Activated naive CD8-positive, alpha-beta T cell treated with anti-CD3 and anti-CD28 coated beads for 36 hours (primary cell): ENCODE results near the gene MKRN2OS. TPM values are rescaled to one million over a fixed set of nuclear protein-coding genes. Genes with fewer than 3 reads are reported as not detected.
"Not testable (repeated sequence)": the region's sequence is repeated elsewhere in the genome, so short reads cannot be mapped to it uniquely, and the experiment has no call there.

Source experiments
- DNase-seq: peaks from one replicate; pipeline ENCODE4 v3.0.0; 2021
- H3K27ac Mint-ChIP-seq: one replicate; pipeline ENCODE4 v1.8.0; 2022; ENCODE audit warnings: mild to moderate bottlenecking, moderate library complexity, mixed read lengths
- H3K27me3 Mint-ChIP-seq: one replicate; pipeline ENCODE4 v1.8.0; 2022; ENCODE audit warnings: mild to moderate bottlenecking, mixed read lengths
- H3K36me3 Mint-ChIP-seq: one replicate; pipeline ENCODE4 v1.8.0; 2021; ENCODE audit warnings: mild to moderate bottlenecking, mixed read lengths
- H3K4me1 Mint-ChIP-seq: one replicate; pipeline ENCODE4 v1.8.0; 2021; ENCODE audit warnings: mixed read lengths
- H3K4me3 Mint-ChIP-seq: one replicate; pipeline ENCODE4 v1.8.0; 2022; ENCODE audit warnings: mild to moderate bottlenecking, moderate library complexity, mixed read lengths
- H3K9me3 Mint-ChIP-seq: one replicate; pipeline ENCODE4 v1.8.0; 2022; ENCODE audit warnings: mixed read lengths
- total RNA-seq, 2 experiments: library from RNA; stranded (reverse); gene quantifications; one replicate each; pipeline ENCODE4 v1.2.3, GENCODE V29; 2021

MKRN2OS gene
- total RNA-seq, 2 experiments from 2014 or later, result not detected

DNA sequence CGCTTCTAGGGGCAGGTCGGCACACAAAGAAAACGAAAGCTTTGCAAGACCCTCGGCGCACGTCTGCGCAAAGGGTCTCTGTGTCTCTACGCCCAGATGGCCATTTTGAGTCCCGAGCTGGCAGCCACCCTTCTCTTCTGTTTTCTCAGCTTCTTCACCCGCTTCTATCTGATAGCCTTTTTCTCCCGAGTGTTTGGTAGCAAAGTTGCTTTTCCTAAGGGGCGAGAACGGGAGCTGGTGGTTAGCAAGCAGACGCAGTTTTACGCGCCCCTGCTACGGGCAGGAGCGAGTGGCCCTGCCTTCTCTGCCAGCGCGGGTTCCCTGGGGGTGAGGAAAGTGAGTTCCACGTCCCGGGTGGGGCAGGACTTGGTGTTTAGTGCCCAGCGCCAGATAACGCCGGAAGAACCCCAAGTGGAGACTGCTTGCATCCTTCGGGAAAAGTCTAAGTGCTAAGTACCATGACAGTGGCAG, 8.7 kb upstream of the MKRN2OS start:
- Mint-ChIP-seq H3K4me3 (peak overlapping the region; percentile 85), H3K9me3 (no peaks in the 10 kb centered on the region), H3K27me3 (peaks cover 31% of the 10 kb centered on the region), H3K27ac (no peak overlapping the region), H3K36me3 (no peaks in the 10 kb centered on the region), H3K4me1 (peaks cover 25% of the 10 kb centered on the region)
- no peak for DNase-seq

DNA sequence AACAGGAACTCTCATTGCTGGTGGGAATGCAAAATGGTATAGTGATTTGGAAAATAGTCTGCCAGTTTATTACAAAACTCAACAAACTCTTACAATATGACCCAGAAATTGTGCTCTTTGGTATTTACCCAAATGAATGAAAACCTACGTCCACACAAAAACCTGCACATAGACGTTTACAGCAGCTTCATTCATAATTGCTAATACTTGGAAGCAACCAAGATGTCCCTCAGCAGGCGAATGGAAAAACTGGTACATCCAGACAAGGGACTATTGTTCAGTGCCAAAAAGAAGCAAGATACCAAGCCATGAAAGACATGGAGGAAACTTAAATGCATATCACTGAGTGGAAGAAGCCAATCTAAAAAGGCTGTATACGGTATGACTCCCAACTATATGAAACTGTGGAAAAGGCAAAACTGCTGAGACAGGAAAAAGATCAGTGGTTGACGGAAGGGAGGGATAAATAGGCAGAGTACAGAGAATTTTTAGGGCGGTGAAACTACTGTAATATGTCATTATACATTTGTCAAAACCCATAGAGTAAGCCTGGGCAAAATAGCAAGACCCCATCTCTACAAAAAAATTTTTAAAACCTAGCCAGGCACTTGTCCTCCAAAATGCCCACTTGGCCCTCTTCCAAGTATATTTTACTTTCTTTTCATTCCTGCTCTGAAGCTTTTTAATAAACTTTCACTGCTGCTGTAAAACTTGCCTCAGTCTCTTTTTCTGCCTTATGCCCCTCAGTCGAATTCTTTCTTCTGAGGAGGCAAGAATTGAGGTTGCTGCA, 4.9 kb upstream of the MKRN2OS start:
- Mint-ChIP-seq H3K4me1 (peaks cover 4% of the 10 kb centered on the region), H3K36me3 (no peaks in the 10 kb centered on the region), H3K4me3 (no peak overlapping the region), H3K27ac (no peak overlapping the region), H3K9me3 (no peaks in the 10 kb centered on the region), H3K27me3 (peaks cover 23% of the 10 kb centered on the region)
- no peak for DNase-seq

GRCh38 chr3:12544652-12545472, 437 bp downstream of the MKRN2OS start:
- no peaks in the 10 kb centered on the region for H3K36me3 Mint-ChIP-seq
- H3K4me3 Mint-ChIP-seq, result no peak overlapping the region
- H3K9me3 Mint-ChIP-seq, result no peaks in the 10 kb centered on the region
- H3K4me1 Mint-ChIP-seq, result peaks cover 5% of the 10 kb centered on the region
- no peaks in the 10 kb centered on the region for H3K27me3 Mint-ChIP-seq
- no peak overlapping the region for H3K27ac Mint-ChIP-seq
- DNase-seq, result no peak

DNA sequence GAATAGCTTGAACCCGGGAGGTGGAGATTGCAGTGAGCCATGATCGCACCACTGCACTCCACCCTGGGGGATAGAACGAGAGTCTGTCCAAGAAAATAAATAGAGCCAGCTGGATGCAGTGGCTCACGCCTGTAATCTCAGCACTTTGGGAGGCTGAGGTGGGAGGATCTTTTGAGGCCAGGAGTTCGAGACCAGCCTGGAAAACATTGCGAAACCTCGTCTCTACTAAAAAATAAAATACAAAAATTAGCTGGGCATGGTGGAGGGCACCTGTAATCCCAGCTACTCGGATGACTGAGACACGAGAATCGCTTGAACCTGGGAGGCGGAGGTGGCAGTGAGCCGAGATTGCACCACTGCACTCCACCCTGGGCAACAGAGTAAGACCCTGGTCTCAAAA, 1.8 kb downstream of the MKRN2OS start:
- H3K9me3 Mint-ChIP-seq, DNase-seq, H3K4me3 Mint-ChIP-seq, H3K36me3 Mint-ChIP-seq, H3K27ac Mint-ChIP-seq, H3K27me3 Mint-ChIP-seq, H3K4me1 Mint-ChIP-seq: not testable (repeated sequence)

- Mint-ChIP-seq H3K4me3 (no peak overlapping the region), H3K9me3 (no peaks in the 10 kb centered on the region), H3K27ac (no peak overlapping the region), H3K4me1 (peaks cover 5% of the 10 kb centered on the region), H3K36me3 (no peaks in the 10 kb centered on the region), H3K27me3 (no peaks in the 10 kb centered on the region)
- DNase-seq, result no peak
Measured at GRCh38 chr3:12541625-12542024, 3.7 kb downstream of the MKRN2OS start.

DNA sequence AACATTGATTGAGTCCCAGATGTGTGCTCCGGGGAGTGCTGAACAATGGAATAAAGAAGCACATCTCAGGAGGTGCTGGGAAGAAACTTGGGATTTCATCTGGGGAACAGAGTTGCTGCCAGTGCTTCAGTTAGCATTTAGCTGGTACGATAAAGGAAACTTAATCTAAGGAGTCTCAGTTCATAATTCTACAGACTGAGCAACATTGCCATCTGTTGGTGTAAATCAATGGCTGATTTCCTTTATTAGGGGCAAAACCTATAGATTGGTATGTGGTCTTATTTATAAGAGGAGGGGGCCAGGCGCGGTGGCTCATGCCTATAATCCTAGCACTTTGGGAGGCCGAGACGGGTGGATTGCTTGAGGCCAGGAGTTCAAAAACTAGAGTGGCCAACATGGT, 8.9 kb downstream of the MKRN2OS start:
- Mint-ChIP-seq H3K27ac (no peak overlapping the region), H3K4me1 (no peaks in the 10 kb centered on the region), H3K36me3 (peaks cover 7% of the 10 kb centered on the region), H3K27me3 (no peaks in the 10 kb centered on the region), H3K4me3 (no peak overlapping the region), H3K9me3 (no peaks in the 10 kb centered on the region)
- no peak for DNase-seq

- no peak for DNase-seq
- no peaks in the 10 kb centered on the region for H3K9me3 Mint-ChIP-seq
- peaks cover 13% of the 10 kb centered on the region for H3K36me3 Mint-ChIP-seq
- no peak overlapping the region for H3K27ac Mint-ChIP-seq
- H3K4me1 Mint-ChIP-seq, result no peaks in the 10 kb centered on the region
- no peak overlapping the region for H3K4me3 Mint-ChIP-seq
- no peaks in the 10 kb centered on the region for H3K27me3 Mint-ChIP-seq
Measured at GRCh38 chr3:12532182-12532581, 13.1 kb downstream of the MKRN2OS start.

DNA sequence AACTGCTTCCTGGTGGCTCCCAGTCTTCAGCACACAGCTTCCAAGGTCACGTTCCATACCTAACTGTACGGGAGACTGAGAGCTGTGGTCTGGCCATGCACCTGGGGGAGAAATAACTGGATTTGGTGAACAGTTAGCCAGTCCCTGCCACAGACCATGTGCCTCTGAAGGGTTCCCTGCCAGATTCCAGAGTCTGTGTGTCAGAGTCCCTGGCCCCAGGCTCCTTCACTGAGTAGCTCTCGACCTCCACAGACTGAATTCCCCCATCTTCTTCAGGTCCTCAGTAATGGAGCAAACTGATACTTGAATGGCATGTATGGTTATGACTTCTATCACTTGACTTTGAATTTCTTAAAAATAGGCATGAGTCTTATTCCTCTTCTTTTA, 17.5 kb downstream of the MKRN2OS start:
- no peak overlapping the region for H3K27ac Mint-ChIP-seq

DNA sequence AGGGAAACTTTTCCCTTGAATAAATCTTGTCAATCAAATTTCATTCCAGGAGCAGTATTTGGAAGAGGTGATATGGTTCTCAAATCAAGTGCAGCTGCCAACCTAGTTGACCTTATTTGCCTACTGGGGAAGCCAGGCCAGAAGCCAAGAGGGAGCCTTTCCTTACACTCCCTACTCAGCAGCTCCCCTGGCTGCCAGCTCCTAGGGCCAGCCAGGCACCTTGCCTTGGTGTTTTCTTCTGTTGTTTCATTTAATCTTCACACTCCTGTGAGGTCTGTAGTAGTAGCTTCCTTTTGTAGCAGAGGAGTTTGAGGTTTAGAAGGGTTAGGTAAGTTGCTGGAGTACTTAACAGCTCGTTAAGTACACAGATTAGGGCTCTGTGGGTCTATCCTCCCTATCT, 22.6 kb downstream of the MKRN2OS start:
- Mint-ChIP-seq H3K9me3 (no peaks in the 10 kb centered on the region), H3K4me3 (no peak overlapping the region), H3K36me3 (peaks cover 32% of the 10 kb centered on the region), H3K27ac (no peak overlapping the region), H3K4me1 (no peaks in the 10 kb centered on the region), H3K27me3 (no peaks in the 10 kb centered on the region)
- DNase-seq, result no peak

More for the DNA sequence above, 17.5 kb downstream of the MKRN2OS start:
- Mint-ChIP-seq H3K9me3 (no peaks in the 10 kb centered on the region), H3K27me3 (no peaks in the 10 kb centered on the region), H3K4me1 (no peaks in the 10 kb centered on the region), H3K4me3 (no peak overlapping the region), H3K36me3 (peaks cover 19% of the 10 kb centered on the region)
- DNase-seq, result no peak

GRCh38 chr3:12521010-12521409, 24.3 kb downstream of the MKRN2OS start:
- DNase-seq, result no peak
- Mint-ChIP-seq H3K27ac (no peak overlapping the region), H3K4me1 (no peaks in the 10 kb centered on the region), H3K36me3 (peaks cover 30% of the 10 kb centered on the region), H3K9me3 (no peaks in the 10 kb centered on the region), H3K27me3 (no peaks in the 10 kb centered on the region), H3K4me3 (no peak overlapping the region)

- Mint-ChIP-seq H3K36me3 (peaks cover 32% of the 10 kb centered on the region), H3K27ac (no peak overlapping the region), H3K4me1 (no peaks in the 10 kb centered on the region), H3K4me3 (no peak overlapping the region), H3K27me3 (no peaks in the 10 kb centered on the region), H3K9me3 (no peaks in the 10 kb centered on the region)
- DNase-seq, result no peak
Measured at GRCh38 chr3:12518261-12519028, 26.9 kb downstream of the MKRN2OS start.

DNA sequence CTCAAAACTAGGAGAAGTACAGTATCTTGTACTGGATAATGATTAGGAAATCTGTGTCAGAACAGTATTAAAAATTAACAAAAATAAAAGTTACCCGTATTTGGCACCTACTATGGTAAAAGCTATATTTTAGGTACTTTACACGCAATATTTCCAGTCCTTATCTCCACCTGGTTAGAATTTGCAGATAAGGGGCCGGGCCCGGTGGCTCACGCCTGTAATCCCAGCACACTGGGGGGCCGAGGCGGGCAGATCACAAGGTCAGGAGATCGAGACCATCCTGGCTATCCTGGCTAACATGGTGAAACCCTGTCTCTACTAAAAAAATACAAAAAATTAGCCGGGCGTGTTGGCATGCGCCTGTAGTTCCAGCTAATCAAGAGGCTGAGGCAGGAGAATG, 28.4 kb downstream of the MKRN2OS start:
- no peak for DNase-seq
- H3K27ac Mint-ChIP-seq, result no peak overlapping the region
- H3K36me3 Mint-ChIP-seq, result peaks cover 26% of the 10 kb centered on the region
- H3K9me3 Mint-ChIP-seq, result no peaks in the 10 kb centered on the region
- H3K4me1 Mint-ChIP-seq, result no peaks in the 10 kb centered on the region
- no peak overlapping the region for H3K4me3 Mint-ChIP-seq
- no peaks in the 10 kb centered on the region for H3K27me3 Mint-ChIP-seq

- DNase-seq, result no peak
- no peaks in the 10 kb centered on the region for H3K4me1 Mint-ChIP-seq
- no peaks in the 10 kb centered on the region for H3K9me3 Mint-ChIP-seq
- H3K27me3 Mint-ChIP-seq, result no peaks in the 10 kb centered on the region
- no peak overlapping the region for H3K27ac Mint-ChIP-seq
- H3K4me3 Mint-ChIP-seq, result no peak overlapping the region
- peaks cover 20% of the 10 kb centered on the region for H3K36me3 Mint-ChIP-seq
Measured at GRCh38 chr3:12515631-12516030, 29.7 kb downstream of the MKRN2OS start.

GRCh38 chr3:12513694-12514446, 31.4 kb downstream of the MKRN2OS start:
- Mint-ChIP-seq H3K27me3 (no peaks in the 10 kb centered on the region), H3K4me3 (no peak overlapping the region), H3K4me1 (no peaks in the 10 kb centered on the region), H3K9me3 (no peaks in the 10 kb centered on the region), H3K27ac (no peak overlapping the region), H3K36me3 (peaks cover 13% of the 10 kb centered on the region)
- no peak for DNase-seq
